ENCODE data around the gene RAB30.
A peak's percentile ranks its signal among the peaks of the same experiment; 100 is the strongest.
"Not testable (repeated sequence)": the region's sequence is repeated elsewhere in the genome, so short reads cannot be mapped to it uniquely, and the experiment has no call there.

The RAB30 gene

GRCh38 chr11:83021780-83022125 is 49.9 kb downstream of the RAB30 start:
- no peak for DNase-seq
- intact Hi-C loops (cut with DNase I) = loop anchor here (10.0 kb wide), 1 partner anchor 53 kb away; the partner anchor contains the start of gene RAB30

GRCh38 chr11:83020942-83021779 is 50.5 kb downstream of the RAB30 start:
- intact Hi-C loops (cut with DNase I) = loop anchor here (10.0 kb wide), 1 partner anchor 54 kb away; the partner anchor contains the start of gene RAB30

GRCh38 chr11:83019888-83020579 is 51.7 kb downstream of the RAB30 start:
- intact Hi-C loops (cut with DNase I) = loop anchor here (10.0 kb wide), 2 partner anchors 55 to 135 kb away; partner anchors contain the start of genes PCF11 and RAB30
- DNase-seq = peak in 40 of 42 donors; percentile 38 to 88 (median 72)

More at GRCh38 chr11:83020942-83021779, 50.5 kb downstream of the RAB30 start:
- DNase-seq = no peak

GRCh38 chr11:83014951-83015350 is 56.7 kb downstream of the RAB30 start:
- intact Hi-C loops (cut with DNase I) = loop anchor here (10.0 kb wide), 1 partner anchor 140 kb away; the partner anchor contains the start of gene PCF11
- DNase-seq = no peak

GRCh38 chr11:83012168-83013067 is 59.3 kb downstream of the RAB30 start:
- DNase-seq = peak in 12 of 42 donors; percentile 30 to 63 (median 50)
- intact Hi-C loops (cut with DNase I) = loop anchor here (10.0 kb wide), 1 partner anchor 142 kb away; the partner anchor contains the start of gene PCF11

- DNase-seq = peak in 26 of 42 donors; percentile 18 to 74 (median 46)
These were observed 60.1 kb downstream of the RAB30 start for GRCh38 chr11:83011333-83012167.

GRCh38 chr11:83009999-83010398 is 61.7 kb downstream of the RAB30 start:
- intact Hi-C loops (cut with DNase I) = loop anchor here (10.0 kb wide), 1 partner anchor 145 kb away; the partner anchor contains the start of gene PCF11
- DNase-seq = no peak

More at GRCh38 chr11:83011333-83012167, 60.1 kb downstream of the RAB30 start:
- intact Hi-C loops (cut with DNase I) = loop anchor here (10.0 kb wide), 1 partner anchor 143 kb away; the partner anchor contains the start of gene PCF11

GRCh38 chr11:83009136-83009535 is 62.6 kb downstream of the RAB30 start:
- intact Hi-C loops (cut with DNase I); DNase-seq: not testable (repeated sequence)

GRCh38 chr11:83008581-83008923 is 63.1 kb downstream of the RAB30 start:
- no peak for DNase-seq
- intact Hi-C loops (cut with DNase I) = no loop called here

GRCh38 chr11:83007909-83008580 is 63.7 kb downstream of the RAB30 start:
- DNase-seq = peak in 29 of 42 donors; percentile 3 to 77 (median 42)
- intact Hi-C loops (cut with DNase I) = no loop called here

GRCh38 chr11:83007477-83007876 is 64.2 kb downstream of the RAB30 start:
- intact Hi-C loops (cut with DNase I) = no loop called here
- DNase-seq = no peak

GRCh38 chr11:83006877-83007330 is 64.8 kb downstream of the RAB30 start:
- intact Hi-C loops (cut with DNase I) = no loop called here
- DNase-seq = no peak

GRCh38 chr11:83004746-83005556 is 66.7 kb downstream of the RAB30 start:
- no peak for DNase-seq
- intact Hi-C loops (cut with DNase I) = no loop called here

- no peak for DNase-seq
- intact Hi-C loops (cut with DNase I) = no loop called here
These were observed 69.2 kb downstream of the RAB30 start for GRCh38 chr11:83002522-83002921.

GRCh38 chr11:83002053-83002452 is 69.6 kb downstream of the RAB30 start:
- intact Hi-C loops (cut with DNase I) = no loop called here
- DNase-seq = peak in 1 of 42 donors; percentile 43

GRCh38 chr11:83000381-83000780 is 71.3 kb downstream of the RAB30 start:
- intact Hi-C loops (cut with DNase I) = no loop called here
- DNase-seq = no peak

All from head of caudate nucleus (tissue), 42 donors.